ENCODE data around the gene ZNF555. TPM values are rescaled to one million over a fixed set of nuclear protein-coding genes. Genes with fewer than 3 reads are reported as not detected.
A peak's percentile ranks its signal among the peaks of the same experiment; 100 is the strongest.

ZNF555 gene
- total and polyA plus RNA-seq, 4 donors = 9.1 to 15.6 (median 11.4) TPM

DNA sequence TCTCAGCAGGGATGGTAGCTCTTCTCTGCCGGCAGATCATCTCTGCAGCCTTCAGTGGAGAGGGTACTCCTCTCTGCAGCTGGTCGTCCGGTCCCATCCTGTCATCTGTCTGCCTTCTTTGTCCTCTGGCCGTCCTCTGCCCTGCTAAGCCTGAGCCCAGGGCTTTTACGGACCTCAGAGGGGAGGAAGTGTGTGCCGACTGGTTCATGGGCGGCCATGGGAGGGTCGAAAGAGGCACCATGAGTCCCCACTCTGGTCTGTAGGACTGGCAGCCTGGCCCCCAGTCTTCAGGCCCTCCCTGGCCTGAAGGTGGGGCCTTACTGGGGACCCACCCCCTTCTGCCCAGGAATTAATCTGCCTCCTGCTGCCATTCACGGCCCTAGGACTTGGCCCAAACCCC, 17.6 kb upstream of the ZNF555 start:
- 67% methylated on average over 9 of the region's 9 CpGs for WGBS (ENCODE audit: insufficient coverage)
- H3K36me3 ChIP-seq (ENCODE audit: control insufficient read depth, insufficient read depth, low read length) = peaks cover 45% of the 10 kb centered on the region
- H3K27ac ChIP-seq (ENCODE audit: low read depth, low read length) = no peak overlapping the region
- no peaks in the 10 kb centered on the region for H3K9me3 ChIP-seq (ENCODE audit: control insufficient read depth, insufficient read depth, low read length)
- H3K4me1 ChIP-seq (ENCODE audit: control insufficient read depth, insufficient read depth, low read length) = peaks cover 18% of the 10 kb centered on the region
- no peaks in the 10 kb centered on the region for H3K27me3 ChIP-seq (ENCODE audit: control insufficient read depth, insufficient read depth, low read length)
- no peak overlapping the region for H3K4me3 ChIP-seq (ENCODE audit: low read depth, low read length)
- DNase-seq (ENCODE audit: low read depth in 4 of 6, low spot score in 6 of 6) = no peak

DNA sequence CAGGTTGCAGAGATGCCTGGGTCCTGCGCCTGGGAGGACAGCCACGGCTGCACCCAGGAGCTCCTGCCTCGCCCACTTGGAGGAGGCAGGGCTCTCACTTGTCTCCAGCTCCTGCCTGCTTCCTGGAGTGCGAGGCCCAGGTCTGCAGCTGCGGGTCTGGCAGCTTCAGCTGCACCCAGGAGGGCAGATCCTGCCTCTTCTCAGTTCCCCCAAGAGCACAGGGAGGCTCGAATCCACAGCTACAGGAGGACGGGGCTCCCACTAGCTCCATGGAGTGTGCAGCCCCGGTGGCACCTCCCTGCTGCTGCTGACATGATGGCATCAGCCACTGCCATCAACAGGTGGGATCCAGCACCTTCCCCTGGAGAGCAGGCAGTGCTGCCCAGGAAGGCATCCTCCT, 17.1 kb upstream of the ZNF555 start:
- Histone ChIP-seq H3K4me1 (ENCODE audit: control insufficient read depth, insufficient read depth, low read length) (peaks cover 18% of the 10 kb centered on the region), H3K27ac (ENCODE audit: low read depth, low read length) (no peak overlapping the region), H3K9me3 (ENCODE audit: control insufficient read depth, insufficient read depth, low read length) (no peaks in the 10 kb centered on the region), H3K4me3 (ENCODE audit: low read depth, low read length) (no peak overlapping the region), H3K36me3 (ENCODE audit: control insufficient read depth, insufficient read depth, low read length) (peaks cover 45% of the 10 kb centered on the region), H3K27me3 (ENCODE audit: control insufficient read depth, insufficient read depth, low read length) (no peaks in the 10 kb centered on the region)
- 89% methylated on average over 8 of the region's 8 CpGs for WGBS (ENCODE audit: insufficient coverage)
- DNase-seq (ENCODE audit: low read depth in 4 of 6, low spot score in 6 of 6) = no peak

DNA sequence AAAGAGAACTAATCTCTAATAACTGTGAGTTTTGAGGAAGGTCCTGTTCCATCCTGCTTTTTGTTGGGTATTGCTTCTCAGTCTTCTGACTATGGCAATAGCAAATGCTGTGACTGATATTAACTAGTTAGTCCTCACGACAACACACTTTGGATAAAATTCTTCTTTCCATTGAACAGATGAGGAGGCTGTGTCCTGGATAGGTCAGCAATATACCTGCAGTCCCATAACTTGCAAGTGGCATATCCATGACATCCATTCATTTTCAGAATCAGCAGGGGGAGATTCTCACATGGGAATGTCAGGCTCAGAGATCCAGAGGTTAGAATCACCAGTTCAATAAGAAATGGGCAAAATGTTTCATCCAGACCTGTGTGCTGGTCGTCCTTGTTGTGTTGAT, 14.3 kb upstream of the ZNF555 start:
- Histone ChIP-seq H3K9me3 (ENCODE audit: control insufficient read depth, insufficient read depth, low read length) (no peaks in the 10 kb centered on the region), H3K4me1 (ENCODE audit: control insufficient read depth, insufficient read depth, low read length) (no peaks in the 10 kb centered on the region), H3K4me3 (ENCODE audit: low read depth, low read length) (no peak overlapping the region), H3K27ac (ENCODE audit: low read depth, low read length) (no peak overlapping the region), H3K27me3 (ENCODE audit: control insufficient read depth, insufficient read depth, low read length) (no peaks in the 10 kb centered on the region), H3K36me3 (ENCODE audit: control insufficient read depth, insufficient read depth, low read length) (peaks cover 55% of the 10 kb centered on the region)
- DNase-seq (ENCODE audit: low read depth in 4 of 6, low spot score in 6 of 6) = no peak
- WGBS (ENCODE audit: insufficient coverage) = no CpG with 5 or more reads among the region's 2 CpGs

DNA sequence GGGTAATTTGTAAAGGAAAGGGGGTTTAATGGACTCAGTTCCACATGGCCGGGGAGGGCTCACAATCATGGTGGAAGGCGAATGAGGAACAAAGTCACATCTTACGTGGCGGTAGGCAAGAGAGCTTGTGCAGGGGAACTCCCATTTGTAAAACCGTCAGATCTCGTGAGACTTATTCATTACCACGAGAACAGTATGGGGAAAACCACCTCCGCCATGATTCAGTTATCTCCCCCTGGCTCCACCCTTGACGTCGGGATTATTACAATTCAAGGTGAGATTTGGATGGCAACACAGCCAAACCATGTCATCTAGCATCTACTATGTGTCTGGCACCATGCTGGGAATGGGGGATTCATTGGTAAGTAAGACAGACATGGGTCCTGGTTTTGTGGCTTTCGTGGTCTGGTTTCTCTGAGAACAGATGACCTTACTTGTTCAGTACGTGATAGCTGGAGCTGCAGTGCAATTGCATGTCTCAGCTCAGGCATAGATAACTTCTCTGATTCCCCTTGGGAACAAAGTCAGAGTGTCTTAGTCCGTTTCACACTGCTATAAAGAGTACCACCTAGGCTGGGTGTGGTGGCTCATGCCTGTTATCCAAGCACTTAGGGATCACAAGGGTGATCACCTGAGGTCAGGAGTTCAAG, 13.3 kb upstream of the ZNF555 start:
- whole genome bisulfite sequencing (ENCODE audit: insufficient coverage) = 96% methylated on average over 11 of the region's 13 CpGs
- no peaks in the 10 kb centered on the region for H3K27me3 ChIP-seq (ENCODE audit: control insufficient read depth, insufficient read depth, low read length)
- H3K9me3 ChIP-seq (ENCODE audit: control insufficient read depth, insufficient read depth, low read length) = peaks cover 4% of the 10 kb centered on the region
- no peak overlapping the region for H3K4me3 ChIP-seq (ENCODE audit: low read depth, low read length)
- no peak for DNase-seq (ENCODE audit: low read depth in 4 of 6, low spot score in 6 of 6)
- no peak overlapping the region for H3K27ac ChIP-seq (ENCODE audit: low read depth, low read length)
- H3K4me1 ChIP-seq (ENCODE audit: control insufficient read depth, insufficient read depth, low read length) = no peaks in the 10 kb centered on the region
- peaks cover 55% of the 10 kb centered on the region for H3K36me3 ChIP-seq (ENCODE audit: control insufficient read depth, insufficient read depth, low read length)

DNA sequence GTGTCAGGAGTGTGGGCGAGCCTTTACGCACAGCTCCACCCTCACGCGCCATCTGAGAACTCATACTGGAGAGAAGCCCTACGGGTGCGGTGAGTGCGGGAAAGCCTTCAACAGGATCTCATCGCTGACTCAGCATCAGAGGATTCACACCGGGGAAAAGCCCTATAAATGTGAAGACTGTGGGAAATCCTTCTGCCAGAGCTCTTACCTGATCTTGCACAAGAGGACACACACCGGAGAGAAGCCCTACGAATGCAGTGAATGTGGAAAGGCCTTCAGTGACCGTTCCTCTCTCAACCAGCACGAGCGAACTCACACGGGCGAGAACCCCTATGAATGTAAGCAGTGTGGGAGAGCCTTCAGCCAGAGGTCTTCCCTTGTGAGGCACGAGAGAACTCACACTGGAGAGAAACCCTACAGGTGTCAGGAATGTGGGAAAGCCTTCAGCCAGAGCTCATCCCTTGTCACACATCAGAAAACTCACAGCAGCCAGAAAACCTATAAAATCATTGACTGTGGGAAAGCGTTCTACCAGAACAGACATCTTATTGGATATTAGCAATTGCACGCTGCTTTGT, 6.9 kb upstream of the ZNF555 start:
- Histone ChIP-seq H3K36me3 (ENCODE audit: control insufficient read depth, insufficient read depth, low read length) (peaks cover 59% of the 10 kb centered on the region), H3K9me3 (ENCODE audit: control insufficient read depth, insufficient read depth, low read length) (peaks cover 29% of the 10 kb centered on the region), H3K4me1 (ENCODE audit: control insufficient read depth, insufficient read depth, low read length) (no peaks in the 10 kb centered on the region), H3K27ac (ENCODE audit: low read depth, low read length) (no peak overlapping the region), H3K4me3 (ENCODE audit: low read depth, low read length) (no peak overlapping the region), H3K27me3 (ENCODE audit: control insufficient read depth, insufficient read depth, low read length) (no peaks in the 10 kb centered on the region)
- WGBS (ENCODE audit: insufficient coverage) = 95% methylated on average over 14 of the region's 19 CpGs
- DNase-seq (ENCODE audit: low read depth in 4 of 6, low spot score in 6 of 6) = no peak

DNA sequence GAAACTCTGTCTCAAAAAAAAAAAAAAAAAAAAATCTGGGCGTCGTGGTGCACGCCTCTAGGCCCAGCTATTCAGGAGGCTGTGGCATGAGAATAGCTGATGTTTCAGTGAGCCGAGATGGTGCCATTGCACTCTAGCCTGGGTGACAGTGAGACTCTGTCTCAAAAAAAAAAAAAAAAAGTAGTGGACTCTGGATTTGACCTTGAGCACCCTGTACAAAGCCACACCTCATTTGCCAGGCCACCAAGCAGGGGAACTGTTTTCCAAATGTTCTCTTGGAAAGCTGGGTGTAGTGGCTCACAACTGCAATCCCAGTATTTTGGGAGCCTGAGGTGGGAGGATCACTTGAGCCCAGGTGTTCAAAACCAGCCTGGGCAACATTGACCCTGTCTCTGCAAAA, 3.8 kb upstream of the ZNF555 start:
- Histone ChIP-seq H3K36me3 (ENCODE audit: control insufficient read depth, insufficient read depth, low read length) (peaks cover 45% of the 10 kb centered on the region), H3K4me1 (ENCODE audit: control insufficient read depth, insufficient read depth, low read length) (peaks cover 11% of the 10 kb centered on the region), H3K27me3 (ENCODE audit: control insufficient read depth, insufficient read depth, low read length) (no peaks in the 10 kb centered on the region), H3K4me3 (ENCODE audit: low read depth, low read length) (no peak overlapping the region), H3K27ac (ENCODE audit: low read depth, low read length) (no peak overlapping the region), H3K9me3 (ENCODE audit: control insufficient read depth, insufficient read depth, low read length) (peaks cover 29% of the 10 kb centered on the region)
- WGBS (ENCODE audit: insufficient coverage) = 93% methylated on average over 3 of the region's 4 CpGs
- DNase-seq (ENCODE audit: low read depth in 4 of 6, low spot score in 6 of 6) = no peak

DNA sequence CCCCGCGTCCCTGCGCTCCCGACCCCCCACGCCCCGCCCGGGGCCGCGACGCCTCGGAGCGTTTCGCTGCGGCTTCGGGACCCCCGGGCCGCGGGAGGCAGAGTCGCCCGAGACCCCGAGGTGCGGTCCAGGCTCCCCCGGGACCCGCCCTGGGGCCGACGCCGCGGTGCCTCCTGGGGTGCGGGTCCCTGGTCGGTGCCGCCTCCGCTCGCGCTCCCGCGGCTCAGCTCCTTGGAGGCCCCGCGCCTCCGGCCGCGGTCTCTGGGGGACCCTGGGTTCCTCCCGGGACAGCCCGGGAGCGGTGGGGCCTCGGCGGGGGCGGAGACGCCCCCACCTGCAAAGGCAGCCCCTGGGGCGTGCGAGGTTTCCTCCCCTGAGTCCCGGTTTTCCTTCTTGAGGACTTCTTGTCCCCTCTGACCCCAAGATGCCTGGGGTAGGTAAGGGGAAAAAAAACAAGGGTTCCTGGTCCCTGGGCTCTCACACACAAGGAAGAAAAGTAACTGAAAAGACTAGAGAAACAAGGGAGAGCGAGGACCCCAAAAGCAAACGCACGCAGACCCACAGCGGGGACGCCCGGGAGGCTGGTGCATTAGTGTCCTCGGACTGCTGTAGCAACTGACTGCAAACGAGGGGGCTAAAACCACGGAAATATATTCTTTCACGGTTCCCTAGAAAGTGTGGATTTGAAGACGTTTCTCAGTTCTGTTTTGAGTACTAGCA, 740 bp downstream of the ZNF555 start:
- WGBS (ENCODE audit: insufficient coverage) = 2% methylated on average over 58 of the region's 62 CpGs
- Histone ChIP-seq H3K27me3 (ENCODE audit: control insufficient read depth, insufficient read depth, low read length) (no peaks in the 10 kb centered on the region), H3K36me3 (ENCODE audit: control insufficient read depth, insufficient read depth, low read length) (peaks cover 7% of the 10 kb centered on the region), H3K9me3 (ENCODE audit: control insufficient read depth, insufficient read depth, low read length) (peaks cover 1% of the 10 kb centered on the region), H3K4me3 (ENCODE audit: low read depth, low read length) (peak overlapping the region; percentile 73), H3K27ac (ENCODE audit: low read depth, low read length) (no peak overlapping the region), H3K4me1 (ENCODE audit: control insufficient read depth, insufficient read depth, low read length) (peaks cover 15% of the 10 kb centered on the region)
- DNase-seq (ENCODE audit: low read depth in 4 of 6, low spot score in 6 of 6) = peak in 1 of 6 donors; percentile 10

DNA sequence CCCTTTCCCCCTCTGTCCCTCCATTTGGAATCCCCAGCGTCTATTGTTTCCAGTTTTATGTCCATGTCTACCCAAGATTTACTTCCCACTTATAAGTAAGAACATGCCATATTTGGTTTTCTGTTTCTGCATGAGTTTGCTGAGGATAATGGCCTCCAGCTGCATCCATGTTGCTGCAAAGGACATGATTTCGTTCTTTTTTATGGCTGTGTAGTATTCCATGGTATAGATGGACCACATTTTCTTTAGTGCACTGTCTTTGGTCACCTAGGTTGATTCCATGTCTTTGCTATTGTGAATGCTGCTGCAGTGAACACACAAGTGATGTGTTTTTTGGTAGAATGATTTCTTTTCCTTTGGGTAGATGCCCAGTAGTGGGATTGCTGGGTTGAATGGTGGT, 3.8 kb downstream of the ZNF555 start:
- Histone ChIP-seq H3K27me3 (ENCODE audit: control insufficient read depth, insufficient read depth, low read length) (no peaks in the 10 kb centered on the region), H3K27ac (ENCODE audit: low read depth, low read length) (no peak overlapping the region), H3K36me3 (ENCODE audit: control insufficient read depth, insufficient read depth, low read length) (peaks cover 3% of the 10 kb centered on the region), H3K9me3 (ENCODE audit: control insufficient read depth, insufficient read depth, low read length) (peaks cover 4% of the 10 kb centered on the region), H3K4me1 (ENCODE audit: control insufficient read depth, insufficient read depth, low read length) (peaks cover 14% of the 10 kb centered on the region), H3K4me3 (ENCODE audit: low read depth, low read length) (no peak overlapping the region)
- WGBS (ENCODE audit: insufficient coverage) = 71% methylated on average over 1 of the region's 2 CpGs
- no peak for DNase-seq (ENCODE audit: low read depth in 4 of 6, low spot score in 6 of 6)

DNA sequence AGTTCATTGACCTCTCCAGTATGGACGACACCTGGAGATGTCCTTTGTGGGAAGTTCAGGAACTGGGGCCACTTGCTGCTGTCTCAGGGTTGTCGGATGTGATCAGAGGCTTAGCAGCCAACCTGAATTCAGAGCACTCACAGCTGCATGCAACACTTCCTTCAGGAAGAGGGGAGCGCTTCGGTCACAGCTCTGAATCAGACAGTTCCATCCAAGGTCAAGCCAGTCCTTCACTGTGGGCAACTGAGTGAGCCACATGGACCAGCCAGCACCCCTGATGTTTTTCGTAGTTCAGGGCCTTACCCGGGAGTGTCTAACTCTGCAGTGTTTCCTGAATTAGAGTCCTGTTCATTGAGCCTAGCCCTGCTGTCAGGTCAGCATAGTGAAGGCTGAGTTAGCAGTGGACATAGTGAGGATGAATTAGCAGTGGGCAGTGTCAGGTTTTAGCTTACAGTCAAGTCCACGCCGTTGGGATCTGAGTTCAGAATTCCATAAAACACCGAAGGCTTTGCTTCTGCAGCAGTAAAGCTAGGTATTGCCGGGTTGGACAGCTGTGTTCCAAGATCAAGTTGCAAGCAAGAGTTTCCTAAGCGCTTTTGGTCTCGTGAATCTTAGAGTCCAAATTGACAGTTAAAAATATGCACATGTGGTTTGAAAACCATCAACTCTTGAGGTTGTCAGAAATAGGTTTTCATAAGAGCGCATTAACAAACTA, 5.1 kb downstream of the ZNF555 start:
- peaks cover 4% of the 10 kb centered on the region for H3K9me3 ChIP-seq (ENCODE audit: control insufficient read depth, insufficient read depth, low read length)
- no peak overlapping the region for H3K27ac ChIP-seq (ENCODE audit: low read depth, low read length)
- 85% methylated on average over 12 of the region's 13 CpGs for WGBS (ENCODE audit: insufficient coverage)

More for the DNA sequence above, 5.1 kb downstream of the ZNF555 start:
- Histone ChIP-seq H3K4me3 (ENCODE audit: low read depth, low read length) (no peak overlapping the region), H3K4me1 (ENCODE audit: control insufficient read depth, insufficient read depth, low read length) (peaks cover 9% of the 10 kb centered on the region), H3K27me3 (ENCODE audit: control insufficient read depth, insufficient read depth, low read length) (no peaks in the 10 kb centered on the region), H3K36me3 (ENCODE audit: control insufficient read depth, insufficient read depth, low read length) (peaks cover 8% of the 10 kb centered on the region)
- DNase-seq (ENCODE audit: low read depth in 4 of 6, low spot score in 6 of 6) = no peak

All from spinal cord (tissue), 10 donors.